HL-60/S4 treated with retinoic acid at 250 ng/mL for 4 days and 3 days (cell line): ENCODE measurements around the gene GRK6.

Experiments used
- in situ Hi-C: fragments of 300-500 bp; cut with MboI; formaldehyde crosslinking; loops from 2 replicates; pipeline ENCODE4 v1.7.0; 2022; ENCODE audit warnings: low sequenced_read_pairs

Gene GRK6

DNA sequence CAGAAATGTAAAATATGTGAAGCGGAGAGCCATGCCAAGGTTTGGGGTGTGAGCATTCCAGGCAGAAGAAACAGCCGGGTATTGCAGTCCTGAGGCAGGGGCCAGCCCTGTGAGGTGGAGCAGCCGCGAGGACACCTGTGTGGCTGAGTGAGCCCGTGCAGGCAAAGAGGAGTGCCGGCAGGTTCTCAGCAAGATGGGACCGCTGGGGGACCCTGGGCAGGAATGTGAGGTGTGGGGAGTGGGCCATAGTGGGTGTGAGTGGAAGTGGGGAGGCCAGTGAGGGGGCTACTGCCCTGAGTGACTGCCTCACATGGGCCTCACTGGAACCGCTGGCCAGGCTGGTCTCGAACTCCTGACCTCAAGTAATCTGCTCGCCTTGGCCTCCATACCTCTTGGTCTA lies 12.0 kb downstream of the GRK6 start:
- in situ Hi-C loops, result no loop called here

DNA sequence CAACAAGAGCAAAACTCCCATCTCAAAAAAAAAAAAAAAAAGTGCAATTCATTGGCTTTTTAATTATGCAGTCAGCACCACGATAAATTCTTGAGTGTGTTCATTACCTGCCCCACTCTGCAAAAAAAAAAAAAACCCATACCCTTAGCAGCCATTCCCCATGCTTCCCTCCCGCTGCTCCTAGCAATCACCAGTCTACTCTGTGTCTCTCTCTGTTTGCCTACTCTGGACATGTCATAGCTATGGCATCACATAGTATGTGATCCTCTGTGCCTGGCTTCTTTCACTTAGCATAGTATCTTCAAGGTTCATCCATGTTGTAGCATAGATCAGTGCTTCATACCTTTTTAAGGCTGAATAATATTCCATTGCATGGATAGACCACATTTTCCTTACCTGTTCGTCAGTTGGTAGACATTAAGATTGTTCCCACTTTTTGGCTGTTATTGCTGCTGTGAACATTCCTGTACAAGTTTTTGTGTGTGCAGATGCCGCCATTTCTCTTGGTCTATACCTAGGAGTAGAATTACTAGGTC lies 13.1 kb downstream of the GRK6 start:
- in situ Hi-C loops, result loop anchor here (5.0 kb wide), 1 partner anchor 47 kb away; no protein-coding TSS in a partner anchor

DNA sequence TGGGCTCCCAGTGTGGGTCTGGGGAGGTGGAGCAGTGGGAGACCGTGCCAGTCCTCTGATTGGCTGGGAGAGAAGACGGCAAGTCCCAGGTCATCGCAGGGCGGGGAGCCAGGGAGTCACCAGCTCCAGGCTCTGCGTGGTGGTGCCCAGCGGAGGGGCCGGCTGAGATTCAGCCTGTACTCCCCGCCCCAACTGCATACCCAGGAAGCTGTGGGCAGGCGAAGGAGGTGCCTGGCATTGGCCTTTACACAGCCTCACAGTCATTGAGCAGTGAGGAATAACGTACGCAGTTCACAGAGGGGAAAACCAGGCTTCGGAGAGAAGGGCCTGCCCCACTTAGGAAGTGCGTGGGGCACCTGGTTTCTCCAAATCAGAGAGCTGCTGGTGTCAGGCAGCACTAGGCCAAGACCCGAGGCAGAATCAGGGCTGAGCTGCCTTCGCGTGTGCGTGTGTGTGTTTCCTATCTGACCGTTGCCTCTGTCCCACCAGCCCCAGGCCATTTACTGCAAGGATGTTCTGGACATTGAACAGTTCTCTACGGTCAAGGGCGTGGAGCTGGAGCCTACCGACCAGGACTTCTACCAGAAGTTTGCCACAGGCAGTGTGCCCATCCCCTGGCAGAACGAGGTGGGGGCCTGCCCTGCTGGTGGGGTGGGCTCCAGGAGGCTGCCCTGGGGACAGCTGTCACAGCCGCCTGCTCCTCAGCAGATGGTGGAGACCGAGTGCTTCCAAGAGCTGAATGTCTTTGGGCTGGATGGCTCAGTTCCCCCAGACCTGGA lies 13.9 kb downstream of the GRK6 start:
- in situ Hi-C loops, result loop anchor here (5.0 kb wide), 1 partner anchor 48 kb away; no protein-coding TSS in a partner anchor

DNA sequence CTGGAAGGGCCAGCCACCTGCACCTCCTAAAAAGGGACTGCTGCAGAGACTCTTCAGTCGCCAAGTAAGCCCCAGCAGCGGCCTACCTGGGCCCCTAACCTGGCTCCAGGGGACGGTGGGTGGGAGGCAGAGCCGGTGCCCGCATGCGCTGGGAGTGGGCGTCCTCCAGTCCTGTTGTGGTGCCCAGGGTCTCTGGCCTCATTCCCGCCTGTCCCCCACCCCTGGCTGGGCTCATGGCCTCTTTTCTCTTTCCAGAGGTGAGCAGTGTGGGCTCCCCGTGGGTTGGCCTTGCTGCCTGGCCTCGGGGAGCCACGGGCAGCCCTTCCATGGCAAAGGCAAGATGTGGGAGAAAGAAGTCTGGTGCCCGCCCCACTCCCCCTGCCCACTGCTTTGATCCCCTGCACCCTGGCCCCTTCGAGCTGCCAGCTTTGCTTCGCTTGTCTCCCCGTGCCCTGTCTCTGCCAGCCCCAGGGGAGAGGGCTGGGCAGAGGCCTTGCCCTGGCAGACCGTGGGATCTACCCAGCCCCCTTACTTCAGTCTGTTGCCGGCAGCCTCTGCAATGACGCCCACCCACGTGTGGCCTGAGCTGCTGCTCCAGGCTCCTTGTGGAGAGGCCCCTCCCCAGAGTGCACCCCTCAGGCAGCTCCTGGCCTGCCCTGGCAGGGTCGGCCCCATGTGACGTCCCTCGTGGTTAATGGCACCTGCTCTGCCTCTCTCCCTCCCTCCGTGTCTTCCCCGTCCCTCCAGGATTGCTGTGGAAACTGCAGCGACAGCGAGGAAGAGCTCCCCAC lies 14.7 kb downstream of the GRK6 start:
- in situ Hi-C loops, result loop anchor here (5.0 kb wide), 1 partner anchor 49 kb away; no protein-coding TSS in a partner anchor

DNA sequence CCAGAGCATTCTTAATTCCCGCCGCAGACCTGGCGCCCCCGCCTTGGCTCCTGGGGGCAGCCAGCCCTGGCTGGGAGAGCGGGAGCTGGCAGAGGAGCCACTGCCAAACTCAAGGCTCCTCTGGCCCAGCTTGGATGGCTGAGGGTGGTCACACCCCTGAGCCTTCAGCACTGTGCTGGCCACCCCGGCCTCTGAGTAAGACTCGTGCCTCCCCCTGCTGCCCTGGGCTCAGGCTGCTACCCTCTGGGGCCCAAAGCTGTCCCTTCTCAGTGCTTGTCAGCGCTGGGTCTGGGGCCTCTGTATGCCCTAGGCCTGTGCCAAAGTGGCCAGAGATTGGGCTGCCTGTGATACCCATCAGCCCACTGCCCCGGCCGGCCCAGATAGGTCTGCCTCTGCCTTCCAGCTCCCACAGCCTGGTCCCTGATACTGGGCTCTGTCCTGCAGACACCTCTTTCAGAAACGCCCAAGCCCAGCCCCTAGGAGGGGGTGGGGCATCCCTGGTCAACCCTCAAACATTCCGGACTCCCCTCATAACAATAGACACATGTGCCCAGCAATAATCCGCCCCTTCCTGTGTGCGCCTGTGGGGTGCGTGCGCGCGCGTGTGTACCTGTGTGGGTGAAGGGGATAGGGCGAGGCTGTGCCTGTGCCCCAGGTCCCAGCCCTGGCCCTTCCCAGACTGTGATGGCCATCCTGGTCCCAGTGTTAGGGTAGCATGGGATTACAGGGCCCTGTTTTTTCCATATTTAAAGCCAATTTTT lies 15.8 kb downstream of the GRK6 start:
- in situ Hi-C loops, result loop anchor here (5.0 kb wide), 1 partner anchor 50 kb away; no protein-coding TSS in a partner anchor

DNA sequence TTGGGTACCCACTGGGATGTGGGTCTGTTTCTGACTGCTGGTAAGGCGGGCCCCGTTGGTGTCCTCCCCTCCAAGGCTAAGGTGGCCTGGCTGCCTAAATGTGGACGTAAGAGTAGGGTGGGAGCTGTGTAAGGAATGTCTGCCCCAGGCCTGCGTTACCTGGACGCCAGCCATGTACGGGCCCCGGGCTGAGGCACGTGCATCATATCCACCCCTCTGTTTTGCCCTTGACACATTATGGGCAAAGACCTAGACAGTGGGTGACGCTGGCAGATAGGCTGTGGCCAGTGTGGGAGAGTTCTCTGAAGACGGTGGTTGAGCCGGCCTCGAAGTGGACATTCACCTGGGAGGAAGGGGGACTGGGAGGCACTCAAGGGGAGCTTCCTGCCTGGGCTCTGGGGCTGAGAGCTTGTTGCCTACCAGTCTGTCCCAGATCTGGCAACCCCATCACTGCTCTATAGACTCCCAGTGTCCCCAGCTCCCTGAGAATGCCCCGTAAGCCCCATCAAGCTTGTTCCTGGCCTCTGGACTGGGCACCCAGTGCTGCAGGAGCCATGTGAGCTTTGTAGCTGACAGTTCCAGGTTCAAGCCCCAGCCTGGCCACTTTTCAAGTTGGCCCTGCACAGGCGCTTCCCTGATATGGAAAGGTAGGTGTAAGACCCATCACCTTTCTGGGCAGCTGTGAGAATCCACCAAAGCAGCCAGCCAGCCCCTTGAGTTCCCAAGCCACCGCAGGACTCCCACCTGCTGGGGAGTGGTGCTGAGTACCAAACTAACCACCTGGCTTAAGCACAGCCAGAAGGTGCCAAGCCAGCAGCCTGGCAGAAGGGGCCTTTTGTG lies 16.9 kb downstream of the GRK6 start:
- in situ Hi-C loops, result loop anchor here (5.0 kb wide), 1 partner anchor 51 kb away; no protein-coding TSS in a partner anchor

DNA sequence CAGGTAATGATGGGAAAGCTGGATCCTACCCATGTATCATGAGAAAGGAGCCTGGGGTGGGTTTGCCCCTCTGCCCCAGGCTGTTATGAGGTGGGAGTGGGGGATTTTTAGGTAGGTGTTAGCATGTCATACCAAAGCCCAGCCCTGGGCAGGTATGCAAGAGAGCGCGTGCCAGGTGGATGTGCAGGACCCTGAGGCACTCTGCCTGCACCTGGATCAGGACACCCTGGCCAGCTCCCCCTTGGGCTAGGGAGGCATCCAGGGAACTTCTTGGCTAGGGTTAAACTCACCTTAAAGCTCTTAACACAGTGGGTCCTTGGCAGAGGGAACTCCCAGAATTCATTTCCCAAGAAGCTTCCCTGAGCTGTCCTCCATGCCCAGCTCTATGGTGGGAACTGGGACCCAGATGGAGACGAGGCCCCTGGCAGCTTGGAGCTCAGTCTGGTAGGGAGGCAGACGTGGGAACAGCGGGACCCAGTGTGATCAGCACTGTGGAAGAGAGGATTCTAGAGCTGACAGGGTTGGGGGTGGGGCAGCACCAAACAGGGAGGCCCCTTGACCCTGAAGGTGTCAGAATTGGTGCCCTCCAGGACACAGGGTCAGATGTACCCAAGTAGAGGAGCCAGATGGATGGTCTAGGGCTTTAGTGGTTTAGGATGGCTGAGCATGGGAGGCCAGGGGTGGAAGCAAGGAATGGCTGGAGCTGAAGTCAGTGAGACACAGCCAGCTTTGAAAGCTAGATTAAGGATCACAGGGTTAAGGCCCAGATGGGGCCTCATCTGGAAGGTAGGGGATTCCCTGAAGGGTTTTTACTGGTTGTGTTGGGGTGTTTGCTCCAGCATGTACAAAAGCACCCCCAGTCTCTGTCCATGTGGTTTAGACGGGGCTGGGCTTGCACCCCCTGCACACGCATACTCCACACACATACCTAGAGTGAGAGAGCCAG lies 17.9 kb downstream of the GRK6 start:
- in situ Hi-C loops, result loop anchor here (5.0 kb wide), 1 partner anchor 52 kb away; no protein-coding TSS in a partner anchor

DNA sequence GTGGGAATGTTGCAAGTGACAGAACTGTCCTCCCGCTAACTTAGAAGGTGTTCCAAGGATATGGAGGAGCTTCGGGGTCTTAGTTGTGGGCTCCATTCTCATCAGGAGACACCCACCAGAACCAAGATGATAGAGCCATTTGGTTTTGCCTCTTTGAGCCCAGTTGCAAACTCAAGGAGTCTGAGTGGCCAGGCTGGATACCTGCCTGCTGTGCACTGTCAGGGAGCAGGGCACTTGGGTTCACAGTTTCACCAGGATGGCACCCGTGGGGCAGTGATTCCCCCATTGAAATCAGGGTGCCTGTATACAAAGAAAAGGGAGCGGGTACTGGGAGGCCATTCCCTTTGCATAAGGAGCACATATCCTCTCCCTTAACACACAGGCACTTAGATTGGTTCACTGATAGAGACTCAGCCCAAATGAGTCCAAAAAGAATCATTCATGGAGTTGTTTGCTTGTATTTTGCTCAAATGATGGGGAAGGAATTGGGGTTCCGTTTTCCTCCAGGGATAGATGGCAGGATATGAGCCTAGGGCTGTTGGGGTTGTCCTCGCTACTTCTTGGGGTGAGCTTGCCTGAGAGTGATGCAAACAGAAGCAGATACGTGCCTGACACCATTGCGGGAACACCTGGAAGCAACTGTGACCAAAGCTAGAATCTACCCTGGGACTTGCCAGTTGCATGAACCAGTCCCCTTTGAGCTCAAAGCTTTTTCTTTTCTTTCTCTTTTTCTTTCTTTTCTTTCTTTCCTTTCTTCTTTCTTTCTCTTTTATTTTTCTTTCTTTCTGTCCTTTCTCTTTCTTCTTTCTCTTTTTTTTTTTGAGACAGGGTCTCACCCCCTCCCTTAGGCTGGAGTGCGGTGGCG lies 18.8 kb downstream of the GRK6 start:
- in situ Hi-C loops, result no loop called here

DNA sequence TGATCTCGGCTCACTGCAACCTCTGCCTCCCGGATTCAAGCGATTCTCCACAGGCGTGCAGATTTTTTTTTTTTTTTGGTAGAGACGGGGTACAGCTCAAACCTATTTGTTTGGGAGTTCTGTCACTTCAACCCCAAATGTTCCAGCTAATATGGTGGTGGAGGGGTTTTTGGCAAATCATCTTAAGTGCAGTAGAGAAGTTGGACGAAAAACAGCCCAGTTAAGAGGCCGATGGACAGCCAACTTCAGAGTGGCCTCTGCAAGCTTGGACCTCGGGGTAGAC lies 19.4 kb downstream of the GRK6 start:
- in situ Hi-C loops, result no loop called here

DNA sequence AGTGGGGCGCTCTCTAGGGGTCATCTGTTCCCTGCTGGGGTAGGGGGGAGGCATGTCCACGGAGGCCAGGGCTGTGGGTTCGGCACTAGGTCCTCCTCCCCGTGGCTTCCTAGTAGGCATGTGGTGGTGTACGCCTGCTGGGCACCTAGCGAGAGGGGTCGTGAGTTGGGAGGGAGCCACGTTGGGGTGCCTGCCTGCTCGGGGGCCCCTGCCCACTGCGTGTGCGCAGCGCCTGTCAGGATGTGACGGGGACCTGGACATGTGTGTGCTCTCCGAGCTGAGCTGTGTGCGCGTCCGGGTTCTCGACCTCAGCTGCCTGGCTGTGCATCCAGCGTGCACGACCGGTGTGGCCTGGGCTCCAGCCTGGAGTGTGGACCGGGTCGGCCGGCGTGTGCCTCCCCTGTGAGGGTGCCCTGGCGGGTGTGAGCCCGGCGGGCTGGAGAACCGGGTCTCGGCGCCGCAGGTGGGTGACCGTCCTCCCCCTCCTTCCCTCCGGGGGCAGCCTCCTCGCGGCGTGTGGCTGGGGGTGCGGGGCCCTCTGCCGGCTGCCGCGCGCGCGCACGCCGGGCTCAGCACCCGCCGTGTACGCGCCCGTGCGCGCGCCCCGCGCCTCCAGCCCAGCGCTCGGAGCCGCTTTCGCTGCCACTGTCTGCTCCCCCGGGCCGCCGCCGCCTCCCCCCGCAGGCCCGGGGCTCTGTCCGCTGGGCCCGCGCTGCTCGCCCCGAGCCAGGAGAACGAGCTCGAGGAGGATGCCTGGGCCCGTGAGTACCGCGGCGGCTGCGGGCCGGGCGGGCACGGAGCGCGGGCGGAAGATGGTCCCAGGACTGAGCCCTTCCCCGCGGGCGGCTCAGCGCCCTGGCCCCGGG lies 20.0 kb downstream of the GRK6 start, which contains the start of gene PRR7:
Gene PRR7 (plus strand): TSS at position 615 of the 866 bp plus-strand sequence. CDS start 8,254 bp downstream, outside the sequence.
- in situ Hi-C loops, result no loop called here

DNA sequence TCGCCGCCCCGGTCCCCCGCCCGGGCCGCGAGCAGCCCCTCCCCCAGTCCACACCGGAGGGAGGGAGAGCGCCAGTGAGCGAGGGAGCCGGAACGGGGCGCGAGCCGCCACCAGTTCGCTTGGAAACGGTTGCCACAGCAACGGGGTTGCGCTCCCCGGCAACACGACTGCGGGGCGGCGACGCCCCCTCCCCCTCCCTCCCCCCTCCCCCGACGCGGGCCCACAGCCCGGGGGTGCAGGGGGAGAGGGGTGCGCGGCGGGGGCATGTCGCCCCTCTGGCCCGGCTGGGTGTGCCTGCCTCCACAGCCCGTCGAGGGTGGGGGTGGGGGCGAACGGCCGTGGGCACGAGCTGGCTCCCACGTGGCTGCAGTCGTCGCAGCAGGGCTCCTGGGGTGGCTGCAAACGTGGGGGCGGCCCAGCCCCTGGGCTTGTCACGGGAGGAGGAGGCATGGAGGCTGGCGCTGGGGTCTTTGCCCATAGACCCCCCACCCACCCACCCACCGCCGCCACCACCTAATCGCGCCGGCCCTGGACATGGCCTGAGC lies 20.7 kb downstream of the GRK6 start:
- in situ Hi-C loops, result no loop called here

DNA sequence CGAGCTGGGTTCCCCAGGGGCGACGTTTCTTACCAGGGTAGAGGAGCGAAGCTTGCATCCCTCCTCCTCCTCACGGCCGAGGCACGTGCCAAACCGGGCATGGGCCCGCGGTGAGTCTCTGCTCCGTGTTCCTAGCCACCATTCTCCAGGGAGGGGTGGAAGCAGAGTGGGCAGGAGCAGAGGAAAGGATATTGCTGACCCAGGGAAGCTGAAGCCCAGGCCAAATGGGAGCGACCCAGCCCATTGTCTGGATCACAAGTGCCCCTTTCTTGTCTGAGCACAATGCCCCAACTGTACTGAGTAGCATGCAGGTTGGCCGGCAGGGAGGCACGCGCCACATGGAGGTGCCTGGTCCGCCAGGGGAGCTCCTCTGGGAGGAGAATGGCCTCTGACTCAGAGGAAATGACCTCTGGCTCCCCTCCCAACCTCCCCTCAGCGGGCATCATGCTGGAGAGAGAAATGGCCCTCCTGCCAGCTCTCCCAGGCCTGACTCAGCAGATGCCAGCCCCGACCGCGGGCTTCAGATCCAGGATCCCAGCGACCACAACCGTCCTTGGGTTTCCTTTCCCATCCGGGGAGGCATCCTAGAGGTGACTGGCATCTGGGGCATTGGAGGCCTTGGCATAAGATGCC lies 21.3 kb downstream of the GRK6 start:
- in situ Hi-C loops, result no loop called here

DNA sequence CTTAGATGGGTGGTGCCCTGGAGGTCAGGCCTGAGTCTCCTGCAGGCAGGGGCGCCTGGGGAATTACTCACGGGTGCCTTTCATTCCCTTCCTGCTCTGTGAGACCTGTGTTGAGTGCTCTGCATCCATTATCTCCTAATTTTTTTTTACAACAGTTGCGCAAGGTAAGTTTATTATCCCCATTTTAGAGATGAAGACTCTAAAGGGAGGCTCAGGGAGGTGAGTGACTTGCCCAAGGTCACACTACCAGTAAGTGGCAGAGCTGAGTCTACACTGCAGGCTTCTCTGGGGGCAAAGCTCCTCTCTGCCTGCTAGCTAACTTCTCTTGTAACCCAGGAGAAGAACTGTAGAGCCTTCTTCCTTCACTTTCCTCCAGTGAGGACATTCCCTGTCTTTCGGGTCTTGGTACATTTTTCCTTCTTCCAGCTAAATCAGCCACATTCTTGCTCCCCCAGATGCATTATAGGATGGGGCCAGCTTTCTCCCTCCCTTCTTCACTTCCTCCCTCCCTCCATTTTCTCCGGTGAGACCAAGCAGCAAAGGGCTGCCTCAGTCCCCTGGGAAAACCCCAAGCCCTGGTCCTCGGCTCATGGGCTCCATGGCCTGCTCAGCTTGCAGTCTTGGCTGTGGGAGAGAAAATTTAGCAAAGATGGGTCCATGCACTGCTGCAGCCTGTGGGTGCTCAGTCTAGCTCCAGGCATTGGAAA lies 21.9 kb downstream of the GRK6 start:
- in situ Hi-C loops, result no loop called here

DNA sequence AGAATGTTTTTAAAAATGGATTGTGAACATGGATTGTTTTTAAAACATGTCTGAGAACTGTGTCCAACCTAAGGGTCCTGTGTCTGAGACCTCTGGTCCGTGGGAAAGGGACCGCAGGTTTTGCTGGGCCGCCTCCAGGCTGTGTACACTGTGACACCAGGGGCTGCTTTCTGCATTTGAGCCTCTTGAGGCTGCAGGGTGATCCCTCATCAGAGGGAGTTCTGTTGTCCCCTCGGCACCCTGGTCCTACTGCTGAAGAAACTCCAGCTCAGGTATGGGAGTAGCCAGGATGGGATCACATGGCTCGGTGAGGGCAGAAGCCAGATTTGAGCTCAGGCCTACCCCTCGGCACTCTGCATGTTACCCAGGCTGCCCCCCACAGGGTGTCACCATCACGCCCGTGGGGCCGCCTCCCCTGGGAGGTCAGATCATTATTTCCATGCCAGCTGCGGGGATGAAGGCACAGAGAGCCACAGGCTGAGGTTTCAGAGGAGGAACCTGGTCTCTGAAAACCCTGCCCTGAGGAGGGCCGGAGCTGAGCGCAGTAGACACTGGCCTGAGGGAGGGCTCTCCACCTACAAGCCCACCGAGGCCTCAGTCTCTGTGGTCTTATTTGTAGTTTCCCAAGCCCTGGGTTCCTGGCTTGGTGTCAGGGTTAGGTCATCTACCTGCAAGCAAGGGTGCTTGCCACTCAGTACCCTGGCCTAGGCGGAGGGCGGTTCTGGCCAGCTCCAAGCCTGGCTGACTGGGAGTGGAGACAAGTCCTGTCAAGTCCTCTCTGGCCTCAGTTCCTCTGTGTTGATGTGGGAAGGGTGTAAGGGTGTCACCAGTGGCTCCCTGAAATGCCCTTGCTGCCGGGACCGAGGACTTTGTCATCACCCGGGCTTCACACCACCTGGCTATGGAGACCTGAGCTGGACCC lies 22.9 kb downstream of the GRK6 start:
- in situ Hi-C loops, result no loop called here
